Measurements from ENCODE around the gene SCNN1G. TPM values are rescaled to one million over a fixed set of nuclear protein-coding genes. Genes with fewer than 3 reads are reported as not detected.

The SCNN1G gene
- total and polyA plus RNA-seq, 2 donors = 0.61 to 5.6 TPM

GRCh38 chr16:23183543-23183862 lies 958 bp downstream of the SCNN1G start:
- Histone ChIP-seq H3K9me3 (ENCODE audit: control insufficient read depth in 2 of 2, insufficient read depth in 1 of 2, low read length in 1 of 2) (no peaks in the 10 kb centered on the region), H3K27me3 (ENCODE audit: control insufficient read depth in 2 of 2, insufficient read depth in 1 of 2, low read length in 1 of 2) (peaks cover 29 to 47% of the 10 kb centered on the region in 2 donors), H3K27ac (ENCODE audit: low read depth in 1 of 2, low read length in 1 of 2) (no peak overlapping the region), H3K4me3 (ENCODE audit: low read length in 2 of 2) (no peak overlapping the region), H3K36me3 (ENCODE audit: control insufficient read depth in 2 of 2, insufficient read depth in 2 of 2, low read length in 1 of 2) (no peaks in the 10 kb centered on the region), H3K4me1 (ENCODE audit: control insufficient read depth in 2 of 2, insufficient read depth in 2 of 2, low read length in 2 of 2) (no peaks in the 10 kb centered on the region)
- WGBS = 21% methylated on average over 4 of the region's 4 CpGs
- no peak for DNase-seq (ENCODE audit: low read depth in 6 of 9, low spot score in 9 of 9)

GRCh38 chr16:23185656-23186055 lies 3.1 kb downstream of the SCNN1G start:
- Histone ChIP-seq H3K27ac (ENCODE audit: low read depth in 1 of 2, low read length in 1 of 2) (no peak overlapping the region), H3K9me3 (ENCODE audit: control insufficient read depth in 2 of 2, insufficient read depth in 1 of 2, low read length in 1 of 2) (no peaks in the 10 kb centered on the region), H3K27me3 (ENCODE audit: control insufficient read depth in 2 of 2, insufficient read depth in 1 of 2, low read length in 1 of 2) (peaks cover 29 to 47% of the 10 kb centered on the region in 2 donors), H3K36me3 (ENCODE audit: control insufficient read depth in 2 of 2, insufficient read depth in 2 of 2, low read length in 1 of 2) (no peaks in the 10 kb centered on the region), H3K4me1 (ENCODE audit: control insufficient read depth in 2 of 2, insufficient read depth in 2 of 2, low read length in 2 of 2) (no peaks in the 10 kb centered on the region), H3K4me3 (ENCODE audit: low read length in 2 of 2) (no peak overlapping the region)
- no peak for DNase-seq (ENCODE audit: low read depth in 6 of 9, low spot score in 9 of 9)
- WGBS = 71% methylated on average over 11 of the region's 11 CpGs

GRCh38 chr16:23186171-23186570 lies 3.6 kb downstream of the SCNN1G start:
- Histone ChIP-seq H3K4me1 (ENCODE audit: control insufficient read depth in 2 of 2, insufficient read depth in 2 of 2, low read length in 2 of 2) (no peaks in the 10 kb centered on the region), H3K27ac (ENCODE audit: low read depth in 1 of 2, low read length in 1 of 2) (no peak overlapping the region), H3K9me3 (ENCODE audit: control insufficient read depth in 2 of 2, insufficient read depth in 1 of 2, low read length in 1 of 2) (no peaks in the 10 kb centered on the region), H3K4me3 (ENCODE audit: low read length in 2 of 2) (no peak overlapping the region), H3K27me3 (ENCODE audit: control insufficient read depth in 2 of 2, insufficient read depth in 1 of 2, low read length in 1 of 2) (peaks cover 29 to 44% of the 10 kb centered on the region in 2 donors), H3K36me3 (ENCODE audit: control insufficient read depth in 2 of 2, insufficient read depth in 2 of 2, low read length in 1 of 2) (no peaks in the 10 kb centered on the region)
- DNase-seq (ENCODE audit: low read depth in 6 of 9, low spot score in 9 of 9) = no peak
- 88% methylated on average over 24 of the region's 24 CpGs for WGBS

- peaks cover 25 to 35% of the 10 kb centered on the region in 2 donors for H3K27me3 ChIP-seq (ENCODE audit: control insufficient read depth in 2 of 2, insufficient read depth in 1 of 2, low read length in 1 of 2)
- H3K36me3 ChIP-seq (ENCODE audit: control insufficient read depth in 2 of 2, insufficient read depth in 2 of 2, low read length in 1 of 2) = no peaks in the 10 kb centered on the region
- no peak overlapping the region for H3K27ac ChIP-seq (ENCODE audit: low read depth in 1 of 2, low read length in 1 of 2)
- WGBS = 57% methylated on average over 3 of the region's 3 CpGs
- no peaks in the 10 kb centered on the region for H3K4me1 ChIP-seq (ENCODE audit: control insufficient read depth in 2 of 2, insufficient read depth in 2 of 2, low read length in 2 of 2)
- no peaks in the 10 kb centered on the region for H3K9me3 ChIP-seq (ENCODE audit: control insufficient read depth in 2 of 2, insufficient read depth in 1 of 2, low read length in 1 of 2)
- no peak for DNase-seq (ENCODE audit: low read depth in 6 of 9, low spot score in 9 of 9)
- no peak overlapping the region for H3K4me3 ChIP-seq (ENCODE audit: low read length in 2 of 2)
These were observed 4.8 kb downstream of the SCNN1G start for GRCh38 chr16:23187341-23187740.

GRCh38 chr16:23188911-23189310 lies 6.4 kb downstream of the SCNN1G start:
- no peak overlapping the region for H3K4me3 ChIP-seq (ENCODE audit: low read length in 2 of 2)
- no peaks in the 10 kb centered on the region for H3K9me3 ChIP-seq (ENCODE audit: control insufficient read depth in 2 of 2, insufficient read depth in 1 of 2, low read length in 1 of 2)
- DNase-seq (ENCODE audit: low read depth in 6 of 9, low spot score in 9 of 9) = no peak
- peaks cover 11 to 19% of the 10 kb centered on the region in 2 donors for H3K27me3 ChIP-seq (ENCODE audit: control insufficient read depth in 2 of 2, insufficient read depth in 1 of 2, low read length in 1 of 2)
- no peaks in the 10 kb centered on the region for H3K4me1 ChIP-seq (ENCODE audit: control insufficient read depth in 2 of 2, insufficient read depth in 2 of 2, low read length in 2 of 2)
- H3K36me3 ChIP-seq (ENCODE audit: control insufficient read depth in 2 of 2, insufficient read depth in 2 of 2, low read length in 1 of 2) = no peaks in the 10 kb centered on the region
- H3K27ac ChIP-seq (ENCODE audit: low read depth in 1 of 2, low read length in 1 of 2) = no peak overlapping the region
- 97% methylated on average over 2 of the region's 2 CpGs for WGBS

GRCh38 chr16:23194497-23195221 lies 12.1 kb downstream of the SCNN1G start:
- no peaks in the 10 kb centered on the region for H3K4me1 ChIP-seq (ENCODE audit: control insufficient read depth in 2 of 2, insufficient read depth in 2 of 2, low read length in 2 of 2)
- H3K36me3 ChIP-seq (ENCODE audit: control insufficient read depth in 2 of 2, insufficient read depth in 2 of 2, low read length in 1 of 2) = no peaks in the 10 kb centered on the region
- 81% methylated on average over 9 of the region's 9 CpGs for WGBS
- H3K4me3 ChIP-seq (ENCODE audit: low read length in 2 of 2) = no peak overlapping the region
- peaks cover 0 to 2% of the 10 kb centered on the region in 2 donors for H3K27me3 ChIP-seq (ENCODE audit: control insufficient read depth in 2 of 2, insufficient read depth in 1 of 2, low read length in 1 of 2)
- H3K27ac ChIP-seq (ENCODE audit: low read depth in 1 of 2, low read length in 1 of 2) = no peak overlapping the region
- no peaks in the 10 kb centered on the region for H3K9me3 ChIP-seq (ENCODE audit: control insufficient read depth in 2 of 2, insufficient read depth in 1 of 2, low read length in 1 of 2)
- no peak for DNase-seq (ENCODE audit: low read depth in 6 of 9, low spot score in 9 of 9)

GRCh38 chr16:23195366-23195978 lies 12.9 kb downstream of the SCNN1G start:
- H3K27ac ChIP-seq (ENCODE audit: low read depth in 1 of 2, low read length in 1 of 2) = no peak overlapping the region
- no peaks in the 10 kb centered on the region for H3K9me3 ChIP-seq (ENCODE audit: control insufficient read depth in 2 of 2, insufficient read depth in 1 of 2, low read length in 1 of 2)
- no peak overlapping the region for H3K4me3 ChIP-seq (ENCODE audit: low read length in 2 of 2)
- H3K4me1 ChIP-seq (ENCODE audit: control insufficient read depth in 2 of 2, insufficient read depth in 2 of 2, low read length in 2 of 2) = no peaks in the 10 kb centered on the region
- whole genome bisulfite sequencing = 72% methylated on average over 3 of the region's 3 CpGs
- H3K36me3 ChIP-seq (ENCODE audit: control insufficient read depth in 2 of 2, insufficient read depth in 2 of 2, low read length in 1 of 2) = no peaks in the 10 kb centered on the region
- DNase-seq (ENCODE audit: low read depth in 6 of 9, low spot score in 9 of 9) = no peak
- peaks cover 0 to 2% of the 10 kb centered on the region in 2 donors for H3K27me3 ChIP-seq (ENCODE audit: control insufficient read depth in 2 of 2, insufficient read depth in 1 of 2, low read length in 1 of 2)

- H3K4me1 ChIP-seq (ENCODE audit: control insufficient read depth in 2 of 2, insufficient read depth in 2 of 2, low read length in 2 of 2) = no peaks in the 10 kb centered on the region
- no peak overlapping the region for H3K4me3 ChIP-seq (ENCODE audit: low read length in 2 of 2)
- WGBS = 44% methylated on average over 5 of the region's 5 CpGs
- no peak overlapping the region for H3K27ac ChIP-seq (ENCODE audit: low read depth in 1 of 2, low read length in 1 of 2)
- H3K27me3 ChIP-seq (ENCODE audit: control insufficient read depth in 2 of 2, insufficient read depth in 1 of 2, low read length in 1 of 2) = peaks cover 0 to 2% of the 10 kb centered on the region in 2 donors
- DNase-seq (ENCODE audit: low read depth in 6 of 9, low spot score in 9 of 9) = no peak
- H3K36me3 ChIP-seq (ENCODE audit: control insufficient read depth in 2 of 2, insufficient read depth in 2 of 2, low read length in 1 of 2) = no peaks in the 10 kb centered on the region
- no peaks in the 10 kb centered on the region for H3K9me3 ChIP-seq (ENCODE audit: control insufficient read depth in 2 of 2, insufficient read depth in 1 of 2, low read length in 1 of 2)
These were observed 14.0 kb downstream of the SCNN1G start for GRCh38 chr16:23196539-23196938.

GRCh38 chr16:23202166-23202565 lies 19.6 kb downstream of the SCNN1G start:
- no peaks in the 10 kb centered on the region for H3K4me1 ChIP-seq (ENCODE audit: control insufficient read depth in 2 of 2, insufficient read depth in 2 of 2, low read length in 2 of 2)
- H3K9me3 ChIP-seq (ENCODE audit: control insufficient read depth in 2 of 2, insufficient read depth in 1 of 2, low read length in 1 of 2) = no peaks in the 10 kb centered on the region
- 94% methylated on average over 1 of the region's 1 CpG for WGBS
- DNase-seq (ENCODE audit: low read depth in 6 of 9, low spot score in 9 of 9) = no peak
- H3K27me3 ChIP-seq (ENCODE audit: control insufficient read depth in 2 of 2, insufficient read depth in 1 of 2, low read length in 1 of 2) = no peaks in the 10 kb centered on the region
- H3K36me3 ChIP-seq (ENCODE audit: control insufficient read depth in 2 of 2, insufficient read depth in 2 of 2, low read length in 1 of 2) = no peaks in the 10 kb centered on the region
- no peak overlapping the region for H3K27ac ChIP-seq (ENCODE audit: low read depth in 1 of 2, low read length in 1 of 2)
- no peak overlapping the region for H3K4me3 ChIP-seq (ENCODE audit: low read length in 2 of 2)
